H1 (cell line): ENCODE data around the gene STIM1. TPM values are rescaled to one million over a fixed set of nuclear protein-coding genes. Genes with fewer than 3 reads are reported as not detected.

ENCODE experiments used
- BACH1 ChIP-seq: IDR thresholded peaks from 2 replicates; pipeline ENCODE4 v1.6.1; 2012; ENCODE audit warnings: low read length, improper control_type of control experiment
- JUND ChIP-seq: IDR thresholded peaks from 2 replicates; pipeline ENCODE4 v1.6.1; 2011; ENCODE audit warnings: mild to moderate bottlenecking, improper control_type of control experiment, low read length
- POU5F1 ChIP-seq: IDR thresholded peaks from 2 replicates; pipeline ENCODE4 v1.6.1; 2011; ENCODE audit warnings: low read depth, mild to moderate bottlenecking, low read length, moderate library complexity
- SP4 ChIP-seq: IDR thresholded peaks from 2 replicates; pipeline ENCODE4 v1.6.1; 2012; ENCODE audit warnings: low read length, inconsistent platforms
- polyA plus RNA-seq, 7 experiments: library from polyadenylated mRNA; depleted of rRNA in 3 of 7; stranded (reverse) in 5 of 7; unstranded in 2 of 7; fragments of >200 nt in 5 of 7; fragments of 200-250 nt in 2 of 7; gene quantifications; 1 replicate in 5 of 7; 2 replicates in 1 of 7; 4 replicates in 1 of 7; pipeline versions ENCODE4 v1.2.1 to v1.2.3, GENCODE V29; 2011 to 2013; ENCODE audit warnings: missing spikeins in 2 of 7, mixed read lengths in 2 of 7
- total RNA-seq: library from RNA; stranded (reverse); fragmentation: NEBNext Ultra II Directional; extraction: Animal tissue kit (Norgen Biotek cat#: 25700); gene quantifications from 2 replicates; pipeline ENCODE4 v1.2.1, GENCODE V29; 2021
- TF ChIP-seq, protein P1 (sequence below), 3 experiments: IDR thresholded peaks; 1 replicate in 2 of 3; 2 replicates in 1 of 3; pipeline versions ENCODE4 v1.5.1 to v1.6.1; 2011; ENCODE audit warnings: low read length in 3 of 3, mild to moderate bottlenecking in 3 of 3, inconsistent platforms in 2 of 3, low read depth in 1 of 3, moderate library complexity in 1 of 3; ENCODE audit not compliant: insufficient read depth in 1 of 3; ENCODE audit errors: control extremely low read depth in 1 of 3

The STIM1 gene
- total and polyA plus RNA-seq, 2 of the 8 experiments (the other 6 are each of a cell fraction or from before 2014, with no cell fraction given), result 11.1 to 12.2 TPM

GRCh38 chr11:4094348-4095291 is 239.2 kb downstream of the STIM1 start, which contains the start of gene RRM1 (continued):
- TF ChIP-seq SP4, result no peak
- TF ChIP-seq, protein P1, sequence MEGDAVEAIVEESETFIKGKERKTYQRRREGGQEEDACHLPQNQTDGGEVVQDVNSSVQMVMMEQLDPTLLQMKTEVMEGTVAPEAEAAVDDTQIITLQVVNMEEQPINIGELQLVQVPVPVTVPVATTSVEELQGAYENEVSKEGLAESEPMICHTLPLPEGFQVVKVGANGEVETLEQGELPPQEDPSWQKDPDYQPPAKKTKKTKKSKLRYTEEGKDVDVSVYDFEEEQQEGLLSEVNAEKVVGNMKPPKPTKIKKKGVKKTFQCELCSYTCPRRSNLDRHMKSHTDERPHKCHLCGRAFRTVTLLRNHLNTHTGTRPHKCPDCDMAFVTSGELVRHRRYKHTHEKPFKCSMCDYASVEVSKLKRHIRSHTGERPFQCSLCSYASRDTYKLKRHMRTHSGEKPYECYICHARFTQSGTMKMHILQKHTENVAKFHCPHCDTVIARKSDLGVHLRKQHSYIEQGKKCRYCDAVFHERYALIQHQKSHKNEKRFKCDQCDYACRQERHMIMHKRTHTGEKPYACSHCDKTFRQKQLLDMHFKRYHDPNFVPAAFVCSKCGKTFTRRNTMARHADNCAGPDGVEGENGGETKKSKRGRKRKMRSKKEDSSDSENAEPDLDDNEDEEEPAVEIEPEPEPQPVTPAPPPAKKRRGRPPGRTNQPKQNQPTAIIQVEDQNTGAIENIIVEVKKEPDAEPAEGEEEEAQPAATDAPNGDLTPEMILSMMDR (IDR thresholded peaks at IDR 0.05; ENCODE audit: control extremely low read depth in 1 of 3, insufficient read depth in 1 of 3, low read depth in 1 of 3, low read length in 3 of 3), result no peak
- no peak for TF ChIP-seq POU5F1
- TF ChIP-seq JUND, result peak; percentile 76
- peak; percentile 58 for TF ChIP-seq BACH1
